GM12878 (cell line): ENCODE results near the gene C6orf15. TPM values are rescaled to one million over a fixed set of nuclear protein-coding genes. Genes with fewer than 3 reads are reported as not detected.
A peak's percentile ranks its signal among the peaks of the same experiment; 100 is the strongest.

Experiments used
- ATAC-seq: fragments of 200-7000 bp; cut with Tn5 transposase; 3 replicates; pipeline ENCODE4 v1.9.1; 2020; ENCODE audit warnings: mild to moderate bottlenecking, moderate library complexity
- BruUV-seq: library from RNA; stranded (reverse); fragments of 400-500 nt; replicated peaks from 2 replicates; lab custom pipeline; 2021; lab: Mats Ljungman, UMichigan
- CTCF ChIA-PET: fragments of 300-600 bp; sonication (Branson Sonifier 250); formaldehyde crosslinking; extraction: SDS; loops from one replicate; lab custom pipeline; 2021; ENCODE audit warnings: inconsistent platforms; lab: Yijun Ruan, JAX
- POLR2A ChIA-PET: fragments of 350-600 bp; formaldehyde crosslinking; extraction: SDS; loops from one replicate; lab custom pipeline; 2021; ENCODE audit warnings: inconsistent platforms; lab: Charles Lee
- RAD21 ChIA-PET: fragments of 300-600 bp; sonication (Branson Sonifier 250); formaldehyde crosslinking; loops from one replicate; lab custom pipeline; 2023; ENCODE audit warnings: antibody characterized with exemption; ENCODE audit not compliant: unreplicated experiment; lab: Charles Lee
- SMC1A ChIA-PET: fragments of 300-600 bp; sonication (Branson Sonifier 250); formaldehyde crosslinking; loops from one replicate; lab custom pipeline; 2023; ENCODE audit not compliant: unreplicated experiment, uncharacterized antibody; lab: Charles Lee
- DNase-seq: peaks from one replicate; pipeline ENCODE4 v3.0.0-alpha.2; 2011; ENCODE audit warnings: low read depth, low spot score
- FAIRE-seq: peaks from 3 replicates; lab custom pipeline; 2011; peaks lifted over from hg19 to GRCh38; lab: Jason Lieb, UNC
- H2AFZ ChIP-seq: 2 replicates; pipeline ENCODE4 v1.6.0; 2011; ENCODE audit warnings: low read depth, low read length, control low read depth; ENCODE audit not compliant: control insufficient read depth
- H3K27ac ChIP-seq: 2 replicates; pipeline ENCODE4 v1.5.1; 2011; ENCODE audit warnings: control low read depth; ENCODE audit not compliant: control insufficient read depth, insufficient read depth
- H3K27me3 ChIP-seq, 2 experiments: replicated peaks in 1 of 2; 2 replicates each; pipeline versions ENCODE4 v1.6.0 to v1.6.1; 2011; ENCODE audit warnings: low read length in 1 of 2; ENCODE audit not compliant: control insufficient read depth in 2 of 2, insufficient read depth in 2 of 2
- H3K36me3 ChIP-seq, 2 experiments: 2 replicates each; pipeline ENCODE4 v1.5.1; 2011; ENCODE audit warnings: low read length in 1 of 2; ENCODE audit not compliant: control insufficient read depth in 2 of 2, insufficient read depth in 2 of 2
- H3K4me1 ChIP-seq: 2 replicates; pipeline ENCODE4 v1.6.1; 2011; ENCODE audit warnings: mild to moderate bottlenecking, low read length, moderate library complexity, mixed read lengths; ENCODE audit not compliant: control insufficient read depth, insufficient read depth
- H3K4me2 ChIP-seq: 2 replicates; pipeline ENCODE4 v1.6.0; 2011; ENCODE audit warnings: control low read depth; ENCODE audit not compliant: control insufficient read depth, insufficient read depth
- H3K4me3 ChIP-seq: fragments of 200-600 bp; sonication (generic); 2 replicates; pipeline ENCODE4 v1.5.1; 2016
- H3K79me2 ChIP-seq: 2 replicates; pipeline ENCODE4 v1.6.0; 2011; ENCODE audit warnings: low read length; ENCODE audit not compliant: control insufficient read depth, insufficient read depth
- H3K9ac ChIP-seq: 2 replicates; pipeline ENCODE4 v1.8.0; 2011; ENCODE audit warnings: low read length, control low read depth, mixed read lengths; ENCODE audit not compliant: control insufficient read depth, insufficient read depth
- H3K9me3 ChIP-seq: replicated peaks from 3 replicates; pipeline ENCODE4 v1.5.1; 2011; ENCODE audit warnings: mild to moderate bottlenecking, low read length; ENCODE audit not compliant: control insufficient read depth, insufficient read depth
- H4K20me1 ChIP-seq: 2 replicates; pipeline ENCODE4 v1.6.0; 2011; ENCODE audit not compliant: control insufficient read depth, insufficient read depth
- KLF5 ChIP-seq: fragments of 450-650 bp; IDR thresholded peaks from 2 replicates; pipeline ENCODE4 v1.6.1; 2014; ENCODE audit warnings: mild to moderate bottlenecking; ENCODE audit not compliant: partially characterized antibody
- MTA3 ChIP-seq: IDR thresholded peaks from 2 replicates; pipeline ENCODE4 v1.6.1; 2012; ENCODE audit warnings: low read length, inconsistent platforms, borderline replicate concordance
- RBBP5 ChIP-seq: fragments of 200-600 bp; sonication (generic); conservative IDR thresholded peaks from 2 replicates; pipeline ENCODE4 v1.6.1; 2016
- SMC3 ChIP-seq: IDR thresholded peaks from 2 replicates; pipeline ENCODE4 v1.6.1; 2011; ENCODE audit warnings: low read length, improper control_type of control experiment, borderline replicate concordance
- WGBS: methylation state at CpG from one replicate; pipeline ENCODE4 v1.1.6; 2016; ENCODE audit warnings: low lambda C conversion rate; ENCODE audit not compliant: insufficient replicate concordance, insufficient coverage; ENCODE audit errors: missing lambda C conversion rate; 5-methylcytosine and 5-hydroxymethylcytosine counted together
- in situ Hi-C: fragments of 300-500 bp; cut with MboI; formaldehyde crosslinking; loops from 9 replicates; pipeline ENCODE4 v1.14.3; 2018; ENCODE audit warnings: mixed read lengths
- intact Hi-C: fragments of 100-400 bp; cut with micrococcal nuclease; formaldehyde crosslinking; loops from one replicate; pipeline ENCODE4 v1.14.2; 2022; ENCODE audit not compliant: unreplicated experiment
- polyA plus RNA-seq, 11 experiments: library from polyadenylated mRNA; depleted of rRNA in 4 of 11; unstranded in 6 of 11; stranded (reverse) in 5 of 11; fragments of >200 nt; fragmentation: Nextera tagmentation in 4 of 11; fragmentation: Illumina TruSeq in 1 of 11; extraction: Ambion mirVana in 4 of 11; extraction: Trizol in 1 of 11; gene quantifications; 1 replicate in 1 of 11; 2 replicates in 10 of 11; pipeline versions ENCODE4 v1.2.1 to v1.2.3, GENCODE V29; 2011 to 2016; ENCODE audit warnings: inconsistent platforms in 2 of 11, missing spikeins in 2 of 11, low read depth in 1 of 11
- total RNA-seq, 4 experiments: library from RNA; depleted of rRNA in 3 of 4; stranded (reverse); fragments of >200 nt in 3 of 4; fragmentation: Illumina TruSeq in 1 of 4; extraction: Trizol in 1 of 4; gene quantifications; 2 replicates each; pipeline versions ENCODE4 v1.2.1 to v1.2.3, GENCODE V29; 2013 to 2021
- TF ChIP-seq, protein P1 (sequence below): fragments of 450-650 bp; IDR thresholded peaks from 2 replicates; pipeline ENCODE4 v1.6.1; 2017; ENCODE audit warnings: mild to moderate bottlenecking, moderate library complexity
- TF ChIP-seq, protein P2 (sequence below): fragments of 450-650 bp; IDR thresholded peaks from 2 replicates; pipeline ENCODE4 v1.6.1; 2018; ENCODE audit warnings: mild to moderate bottlenecking, low read depth, moderate library complexity; ENCODE audit not compliant: partially characterized antibody
- TF ChIP-seq, protein P3 (sequence below), 3 experiments: IDR thresholded peaks in 2 of 3; conservative IDR thresholded peaks in 1 of 3; 2 replicates each; pipeline ENCODE4 v1.5.1; 2011; ENCODE audit warnings: low read depth in 3 of 3, low read length in 3 of 3, mild to moderate bottlenecking in 3 of 3, control low read depth in 2 of 3, moderate library complexity in 2 of 3, inconsistent platforms in 1 of 3, mixed read lengths in 1 of 3; ENCODE audit not compliant: control insufficient read depth in 2 of 3, insufficient read depth in 1 of 3; ENCODE audit errors: extremely low read depth in 1 of 3

Gene C6orf15
- total and polyA plus RNA-seq, 10 of the 15 experiments (the other 5 are each of a cell fraction or from before 2014, with no cell fraction given) = not detected

DNA sequence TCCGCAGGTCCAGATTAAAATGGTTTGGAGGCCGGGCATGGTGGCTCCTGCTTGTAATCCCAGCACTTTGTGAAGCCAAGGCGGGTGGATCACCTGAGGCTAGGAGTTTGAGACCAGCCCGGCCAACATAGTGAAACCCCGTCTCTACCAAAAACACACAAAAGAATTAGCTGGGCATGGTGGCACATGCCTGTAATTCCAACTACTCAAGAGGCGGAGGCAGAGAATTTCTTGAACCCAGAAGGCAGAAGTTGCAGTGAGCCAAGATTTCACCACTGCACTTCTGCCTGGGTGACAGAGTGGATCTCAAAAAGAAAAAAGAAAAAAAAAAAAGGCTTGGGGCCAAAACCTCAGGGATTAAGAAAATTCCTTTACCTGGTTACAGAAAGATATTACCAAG, 30.5 kb downstream of the C6orf15 start (continued):
- TF ChIP-seq, protein P1, sequence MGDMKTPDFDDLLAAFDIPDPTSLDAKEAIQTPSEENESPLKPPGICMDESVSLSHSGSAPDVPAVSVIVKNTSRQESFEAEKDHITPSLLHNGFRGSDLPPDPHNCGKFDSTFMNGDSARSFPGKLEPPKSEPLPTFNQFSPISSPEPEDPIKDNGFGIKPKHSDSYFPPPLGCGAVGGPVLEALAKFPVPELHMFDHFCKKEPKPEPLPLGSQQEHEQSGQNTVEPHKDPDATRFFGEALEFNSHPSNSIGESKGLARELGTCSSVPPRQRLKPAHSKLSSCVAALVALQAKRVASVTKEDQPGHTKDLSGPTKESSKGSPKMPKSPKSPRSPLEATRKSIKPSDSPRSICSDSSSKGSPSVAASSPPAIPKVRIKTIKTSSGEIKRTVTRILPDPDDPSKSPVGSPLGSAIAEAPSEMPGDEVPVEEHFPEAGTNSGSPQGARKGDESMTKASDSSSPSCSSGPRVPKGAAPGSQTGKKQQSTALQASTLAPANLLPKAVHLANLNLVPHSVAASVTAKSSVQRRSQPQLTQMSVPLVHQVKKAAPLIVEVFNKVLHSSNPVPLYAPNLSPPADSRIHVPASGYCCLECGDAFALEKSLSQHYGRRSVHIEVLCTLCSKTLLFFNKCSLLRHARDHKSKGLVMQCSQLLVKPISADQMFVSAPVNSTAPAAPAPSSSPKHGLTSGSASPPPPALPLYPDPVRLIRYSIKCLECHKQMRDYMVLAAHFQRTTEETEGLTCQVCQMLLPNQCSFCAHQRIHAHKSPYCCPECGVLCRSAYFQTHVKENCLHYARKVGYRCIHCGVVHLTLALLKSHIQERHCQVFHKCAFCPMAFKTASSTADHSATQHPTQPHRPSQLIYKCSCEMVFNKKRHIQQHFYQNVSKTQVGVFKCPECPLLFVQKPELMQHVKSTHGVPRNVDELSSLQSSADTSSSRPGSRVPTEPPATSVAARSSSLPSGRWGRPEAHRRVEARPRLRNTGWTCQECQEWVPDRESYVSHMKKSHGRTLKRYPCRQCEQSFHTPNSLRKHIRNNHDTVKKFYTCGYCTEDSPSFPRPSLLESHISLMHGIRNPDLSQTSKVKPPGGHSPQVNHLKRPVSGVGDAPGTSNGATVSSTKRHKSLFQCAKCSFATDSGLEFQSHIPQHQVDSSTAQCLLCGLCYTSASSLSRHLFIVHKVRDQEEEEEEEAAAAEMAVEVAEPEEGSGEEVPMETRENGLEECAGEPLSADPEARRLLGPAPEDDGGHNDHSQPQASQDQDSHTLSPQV = no peak

DNA sequence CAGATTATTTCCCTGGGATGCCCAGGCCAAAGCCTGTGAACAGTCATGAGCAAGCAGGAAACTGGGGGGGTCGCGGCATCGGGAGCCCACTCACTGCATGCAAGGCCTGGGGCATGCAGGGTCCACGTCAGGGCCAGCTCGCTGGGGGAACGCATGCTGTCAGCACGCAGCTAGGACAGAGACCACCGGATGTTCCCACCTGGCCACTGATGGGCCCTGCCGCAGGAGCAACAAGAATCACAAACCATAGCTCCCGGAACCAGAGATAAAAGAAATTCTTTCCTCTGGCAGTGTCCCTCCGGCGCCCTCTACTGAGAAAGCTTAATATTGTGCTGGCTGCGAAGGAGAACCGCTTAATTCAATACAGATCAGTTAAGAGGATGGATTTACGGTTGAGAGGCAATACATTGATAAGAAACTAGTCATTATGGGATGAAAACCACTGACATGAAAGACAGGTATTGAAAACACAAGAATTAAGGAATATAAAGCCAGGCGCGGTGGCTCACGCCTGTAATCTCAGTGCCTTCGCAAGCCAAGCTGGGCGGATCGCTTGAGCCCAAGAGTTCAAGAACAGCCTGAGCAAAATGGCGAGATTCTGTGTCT, 32.6 kb downstream of the C6orf15 start:
- intact Hi-C loops = loop anchor here (5.0 to 10.0 kb wide), 2 partner anchors 162 to 595 kb away; partner anchors contain the start of gene HLA-E
- Histone ChIP-seq H3K9me3 (no peaks in the 10 kb centered on the region), H3K9ac (no peak overlapping the region), H3K27me3 (no peaks in the 10 kb centered on the region), H3K4me3 (no peak overlapping the region), H3K4me2 (peak overlapping the region; percentile 17), H3K4me1 (no peaks in the 10 kb centered on the region), H2AFZ (peak overlapping the region; percentile 45), H3K36me3 (no peaks in the 10 kb centered on the region), H3K27ac (no peak overlapping the region), H4K20me1 (no peaks in the 10 kb centered on the region), H3K79me2 (no peaks in the 10 kb centered on the region)
- CTCF ChIA-PET = interaction anchor here (0.6 to 8.1 kb wide), 46 partner anchors 7 to 599 kb away, joined by 3 to 119 read pairs (median 4); partner anchors contain the start of gene VARS2
- POLR2A ChIA-PET = interaction anchor here (0.8 kb wide), 1 partner anchor 172 kb away, joined by 3 read pairs; the partner anchor contains the start of gene GTF2H4
- ATAC-seq = peak; percentile 87
- RAD21 ChIA-PET = interaction anchor here (0.5 to 2.6 kb wide), 14 partner anchors 10 to 757 kb away, joined by 3 to 20 read pairs (median 4); partner anchors contain the start of genes GTF2H4 and VARS2
- no peak for DNase-seq
- WGBS = 36% methylated on average over 22 of the region's 22 CpGs
- peak; percentile 18 for FAIRE-seq
- in situ Hi-C loops = loop anchor here (5.0 kb wide), 2 partner anchors 162 to 252 kb away; no protein-coding TSS in a partner anchor
- SMC1A ChIA-PET = interaction anchor here (0.6 to 2.9 kb wide), 21 partner anchors 10 to 669 kb away, joined by 3 to 32 read pairs (median 4); partner anchors contain the start of gene VARS2
- no TSS peak for BruUV-seq
- TF ChIP-seq, protein P2, sequence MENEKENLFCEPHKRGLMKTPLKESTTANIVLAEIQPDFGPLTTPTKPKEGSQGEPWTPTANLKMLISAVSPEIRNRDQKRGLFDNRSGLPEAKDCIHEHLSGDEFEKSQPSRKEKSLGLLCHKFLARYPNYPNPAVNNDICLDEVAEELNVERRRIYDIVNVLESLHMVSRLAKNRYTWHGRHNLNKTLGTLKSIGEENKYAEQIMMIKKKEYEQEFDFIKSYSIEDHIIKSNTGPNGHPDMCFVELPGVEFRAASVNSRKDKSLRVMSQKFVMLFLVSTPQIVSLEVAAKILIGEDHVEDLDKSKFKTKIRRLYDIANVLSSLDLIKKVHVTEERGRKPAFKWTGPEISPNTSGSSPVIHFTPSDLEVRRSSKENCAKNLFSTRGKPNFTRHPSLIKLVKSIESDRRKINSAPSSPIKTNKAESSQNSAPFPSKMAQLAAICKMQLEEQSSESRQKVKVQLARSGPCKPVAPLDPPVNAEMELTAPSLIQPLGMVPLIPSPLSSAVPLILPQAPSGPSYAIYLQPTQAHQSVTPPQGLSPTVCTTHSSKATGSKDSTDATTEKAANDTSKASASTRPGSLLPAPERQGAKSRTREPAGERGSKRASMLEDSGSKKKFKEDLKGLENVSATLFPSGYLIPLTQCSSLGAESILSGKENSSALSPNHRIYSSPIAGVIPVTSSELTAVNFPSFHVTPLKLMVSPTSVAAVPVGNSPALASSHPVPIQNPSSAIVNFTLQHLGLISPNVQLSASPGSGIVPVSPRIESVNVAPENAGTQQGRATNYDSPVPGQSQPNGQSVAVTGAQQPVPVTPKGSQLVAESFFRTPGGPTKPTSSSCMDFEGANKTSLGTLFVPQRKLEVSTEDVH = no peak
- TF ChIP-seq KLF5 = no peak
- no peak for TF ChIP-seq RBBP5
- TF ChIP-seq, protein P3, sequence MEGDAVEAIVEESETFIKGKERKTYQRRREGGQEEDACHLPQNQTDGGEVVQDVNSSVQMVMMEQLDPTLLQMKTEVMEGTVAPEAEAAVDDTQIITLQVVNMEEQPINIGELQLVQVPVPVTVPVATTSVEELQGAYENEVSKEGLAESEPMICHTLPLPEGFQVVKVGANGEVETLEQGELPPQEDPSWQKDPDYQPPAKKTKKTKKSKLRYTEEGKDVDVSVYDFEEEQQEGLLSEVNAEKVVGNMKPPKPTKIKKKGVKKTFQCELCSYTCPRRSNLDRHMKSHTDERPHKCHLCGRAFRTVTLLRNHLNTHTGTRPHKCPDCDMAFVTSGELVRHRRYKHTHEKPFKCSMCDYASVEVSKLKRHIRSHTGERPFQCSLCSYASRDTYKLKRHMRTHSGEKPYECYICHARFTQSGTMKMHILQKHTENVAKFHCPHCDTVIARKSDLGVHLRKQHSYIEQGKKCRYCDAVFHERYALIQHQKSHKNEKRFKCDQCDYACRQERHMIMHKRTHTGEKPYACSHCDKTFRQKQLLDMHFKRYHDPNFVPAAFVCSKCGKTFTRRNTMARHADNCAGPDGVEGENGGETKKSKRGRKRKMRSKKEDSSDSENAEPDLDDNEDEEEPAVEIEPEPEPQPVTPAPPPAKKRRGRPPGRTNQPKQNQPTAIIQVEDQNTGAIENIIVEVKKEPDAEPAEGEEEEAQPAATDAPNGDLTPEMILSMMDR (IDR thresholded peaks at IDR 0.05 in 2 of 3, conservative IDR thresholded peaks at IDR 0.05 in 1 of 3; ENCODE audit: control insufficient read depth in 2 of 3, extremely low read depth in 1 of 3, insufficient read depth in 1 of 3, low read depth in 3 of 3, low read length in 3 of 3) = peak; percentile 74 to 85 (median 79)
- no peak for TF ChIP-seq MTA3
- peak; percentile 62; the same call in 1 of the 2 replicates for TF ChIP-seq SMC3
